ENCODE measurements around the gene MRTO4. TPM values are rescaled to one million over a fixed set of nuclear protein-coding genes. Genes with fewer than 3 reads are reported as not detected.

Gene MRTO4
- total and polyA plus RNA-seq, 2 of the 13 experiments (the other 11 are each of a cell fraction or from before 2014, with no cell fraction given): 28.1 to 59.2 TPM

- TF ChIP-seq HMGXB3 (CRISPR knock-in tag; IDR thresholded peaks at IDR 0.05; ENCODE audit: borderline replicate concordance): no peak
- no peak for TF ChIP-seq SNRNP70 (IDR thresholded peaks at IDR 0.05; ENCODE audit: low read depth, low read length)
- peak; percentile 88 for TF ChIP-seq ZGPAT (CRISPR knock-in tag; IDR thresholded peaks at IDR 0.05)
- no peak for TF ChIP-seq TCF7 (IDR thresholded peaks at IDR 0.05; ENCODE audit: low read depth)
- no peak for TF ChIP-seq TFAP4 (IDR thresholded peaks at IDR 0.05; ENCODE audit: borderline replicate concordance, low read depth)
- peak; percentile 49; the same call in 1 of the 2 replicates for TF ChIP-seq HOXD1 (CRISPR knock-in tag; IDR thresholded peaks at IDR 0.05)
- peak; percentile 92; the same call in 1 of the 2 replicates for TF ChIP-seq ZNF44 (CRISPR knock-in tag; IDR thresholded peaks at IDR 0.05)
- TF ChIP-seq KAT2B (IDR thresholded peaks at IDR 0.05; ENCODE audit: borderline replicate concordance, low read depth, low read length): no peak
- TF ChIP-seq GZF1 (CRISPR knock-in tag; IDR thresholded peaks at IDR 0.05): no peak
- peak; percentile 90 for TF ChIP-seq HOXA3 (CRISPR knock-in tag; IDR thresholded peaks at IDR 0.05)
- peak; percentile 75; the same call in 1 of the 2 replicates for TF ChIP-seq SIN3B (IDR thresholded peaks at IDR 0.05; ENCODE audit: low read length)
- TF ChIP-seq SRSF4 (IDR thresholded peaks at IDR 0.05; ENCODE audit: low read depth, low read length, poor library complexity, severe bottlenecking): no peak
- no peak for TF ChIP-seq SRSF9 (IDR thresholded peaks at IDR 0.05; ENCODE audit: borderline replicate concordance, insufficient read depth, low read depth, low read length, poor library complexity, severe bottlenecking)
- 0 out of 2 replicates have a peak, but pooled peaks have one; percentile 21 for TF ChIP-seq ZC3H13 (CRISPR knock-in tag; IDR thresholded peaks at IDR 0.05)
- no peak for TF ChIP-seq SNAPC5 (CRISPR knock-in tag; IDR thresholded peaks at IDR 0.05; ENCODE audit: borderline replicate concordance)
- peak; percentile 39; the same call in 1 of the 2 replicates for TF ChIP-seq MZF1 (CRISPR knock-in tag; IDR thresholded peaks at IDR 0.05; ENCODE audit: borderline replicate concordance)
- 0 out of 2 replicates have a peak, but pooled peaks have one; percentile 79 for TF ChIP-seq ZNF562 (CRISPR knock-in tag; IDR thresholded peaks at IDR 0.05; ENCODE audit: borderline replicate concordance)
- TF ChIP-seq PHF5A (CRISPR knock-in tag; IDR thresholded peaks at IDR 0.05; ENCODE audit: low read depth, unreplicated experiment): peak; percentile 53
- 0 out of 2 replicates have a peak, but pooled peaks have one; percentile 53 for TF ChIP-seq ZNF20 (CRISPR knock-in tag; IDR thresholded peaks at IDR 0.05)
- no peak for TF ChIP-seq RBM22 (optimal IDR thresholded peaks at IDR 0.05; ENCODE audit: low read length)
- TF ChIP-seq ZNF337 (CRISPR knock-in tag; IDR thresholded peaks at IDR 0.05; ENCODE audit: borderline replicate concordance, low read depth): peak; percentile 71; the same call in 1 of the 2 replicates
- peak; percentile 90 for TF ChIP-seq ZNF709 (CRISPR knock-in tag; IDR thresholded peaks at IDR 0.05)
These were observed at the start of gene MRTO4, which contains the start of gene EMC1 (continued) for GRCh38 chr1:19251305-19252196.
